ENCODE data around the gene CNTROB.

DNA sequence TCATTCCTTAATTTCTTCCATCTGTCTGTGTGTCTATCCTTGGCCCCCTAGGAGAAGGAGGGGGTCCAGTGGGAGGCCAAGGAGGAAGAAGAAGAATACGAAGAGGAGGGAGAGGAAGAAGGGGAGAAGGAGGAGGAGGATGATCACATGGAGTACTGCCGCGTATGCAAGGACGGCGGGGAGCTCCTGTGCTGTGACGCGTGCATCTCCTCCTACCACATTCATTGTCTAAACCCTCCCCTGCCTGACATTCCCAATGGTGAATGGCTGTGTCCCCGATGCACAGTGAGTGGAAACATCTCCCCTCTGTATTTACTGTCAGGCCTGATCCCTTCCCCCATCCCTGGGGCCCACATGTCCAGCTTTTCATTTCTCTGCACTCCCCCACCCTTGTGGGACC lies 37.1 kb upstream of the CNTROB start:
- TF ChIP-seq, protein P1, sequence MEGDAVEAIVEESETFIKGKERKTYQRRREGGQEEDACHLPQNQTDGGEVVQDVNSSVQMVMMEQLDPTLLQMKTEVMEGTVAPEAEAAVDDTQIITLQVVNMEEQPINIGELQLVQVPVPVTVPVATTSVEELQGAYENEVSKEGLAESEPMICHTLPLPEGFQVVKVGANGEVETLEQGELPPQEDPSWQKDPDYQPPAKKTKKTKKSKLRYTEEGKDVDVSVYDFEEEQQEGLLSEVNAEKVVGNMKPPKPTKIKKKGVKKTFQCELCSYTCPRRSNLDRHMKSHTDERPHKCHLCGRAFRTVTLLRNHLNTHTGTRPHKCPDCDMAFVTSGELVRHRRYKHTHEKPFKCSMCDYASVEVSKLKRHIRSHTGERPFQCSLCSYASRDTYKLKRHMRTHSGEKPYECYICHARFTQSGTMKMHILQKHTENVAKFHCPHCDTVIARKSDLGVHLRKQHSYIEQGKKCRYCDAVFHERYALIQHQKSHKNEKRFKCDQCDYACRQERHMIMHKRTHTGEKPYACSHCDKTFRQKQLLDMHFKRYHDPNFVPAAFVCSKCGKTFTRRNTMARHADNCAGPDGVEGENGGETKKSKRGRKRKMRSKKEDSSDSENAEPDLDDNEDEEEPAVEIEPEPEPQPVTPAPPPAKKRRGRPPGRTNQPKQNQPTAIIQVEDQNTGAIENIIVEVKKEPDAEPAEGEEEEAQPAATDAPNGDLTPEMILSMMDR (conservative IDR thresholded peaks at IDR 0.05; ENCODE audit: low read length), result no peak
- TF ChIP-seq EZH2phosphoT487 (IDR thresholded peaks at IDR 0.05; ENCODE audit: borderline replicate concordance, low read depth, low read length), result no peak
